Measurements from ENCODE around the gene KIF26B.

The KIF26B gene

GRCh38 chr1:245608271-245608670, 453.5 kb downstream of the KIF26B start:
- no peak for DNase-seq

DNA sequence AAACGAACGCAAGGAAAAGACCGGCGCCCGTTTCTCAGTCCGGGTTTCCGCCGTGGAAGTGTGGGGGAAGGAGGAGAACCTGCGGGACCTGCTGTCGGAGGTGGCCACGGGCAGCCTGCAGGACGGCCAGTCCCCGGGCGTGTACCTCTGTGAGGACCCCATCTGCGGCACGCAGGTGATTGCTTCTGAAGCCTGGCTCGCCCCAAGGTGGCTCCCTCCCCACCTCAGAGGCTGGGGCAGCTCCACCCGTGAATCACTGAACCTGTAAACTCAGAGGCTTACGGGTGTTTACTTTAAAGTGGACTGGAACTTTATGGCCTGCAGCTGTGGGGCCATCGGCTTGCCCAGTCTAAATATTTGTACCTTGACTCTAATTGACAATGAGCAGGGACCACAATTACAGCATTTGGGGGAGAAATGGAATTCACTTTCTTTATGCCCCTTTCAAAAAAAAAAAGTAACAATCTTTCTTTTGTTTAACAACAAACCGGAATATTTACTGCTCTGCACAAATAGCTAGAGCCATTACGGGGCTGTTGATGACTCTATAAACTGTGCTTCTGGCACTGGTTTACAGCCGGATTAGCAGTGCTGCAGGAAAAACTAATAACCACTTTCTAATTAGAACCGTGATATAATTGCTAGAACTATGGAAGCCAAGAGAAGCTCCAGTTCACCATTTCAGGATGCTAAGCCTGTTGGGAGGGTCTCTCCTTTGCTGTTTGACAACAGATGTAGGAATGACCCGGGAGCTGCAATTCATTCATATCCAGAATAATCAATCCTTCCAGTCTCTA, 454.8 kb downstream of the KIF26B start:
- DNase-seq: no peak

GRCh38 chr1:245611251-245611650, 456.5 kb downstream of the KIF26B start:
- no peak for DNase-seq

DNA sequence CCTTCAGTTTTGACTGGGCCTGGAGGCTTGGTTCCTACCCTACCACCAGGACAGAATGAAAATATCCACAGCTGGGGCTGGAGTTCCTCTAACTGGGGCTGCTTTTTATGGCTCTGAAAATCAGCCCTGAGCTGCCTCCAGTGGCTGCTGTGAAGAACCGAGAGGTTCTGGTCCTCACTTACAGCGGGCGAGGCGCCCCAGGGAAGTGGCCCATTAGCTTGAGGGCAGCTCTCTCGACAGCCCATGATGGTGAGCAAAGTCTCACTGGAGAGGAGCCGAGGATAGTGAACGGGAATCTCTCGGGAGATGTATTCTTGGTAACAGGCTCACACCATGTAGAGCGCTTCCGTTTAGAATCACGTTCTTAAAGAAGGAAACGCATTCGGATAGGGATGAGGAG, 459.7 kb downstream of the KIF26B start:
- no peak for DNase-seq

DNA sequence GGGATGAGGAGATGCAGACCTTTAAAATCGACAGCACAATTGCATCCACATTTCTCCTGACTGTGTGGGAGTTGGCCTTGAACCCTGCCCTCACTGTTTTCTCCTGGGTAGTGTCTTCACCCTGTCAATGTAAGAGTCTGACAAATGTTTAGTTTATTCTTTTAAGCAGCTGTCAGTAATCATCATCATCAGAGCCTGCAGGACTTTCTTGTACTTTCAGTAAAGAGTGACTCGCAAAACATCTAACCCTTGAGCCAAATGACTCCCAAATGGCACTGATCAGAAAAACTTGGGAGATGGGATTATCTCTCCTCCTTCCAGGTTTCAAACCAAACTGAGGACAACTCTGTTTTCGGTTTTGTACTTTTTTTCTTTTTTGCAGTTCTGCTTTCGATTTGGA, 460.2 kb downstream of the KIF26B start:
- no peak for DNase-seq

DNA sequence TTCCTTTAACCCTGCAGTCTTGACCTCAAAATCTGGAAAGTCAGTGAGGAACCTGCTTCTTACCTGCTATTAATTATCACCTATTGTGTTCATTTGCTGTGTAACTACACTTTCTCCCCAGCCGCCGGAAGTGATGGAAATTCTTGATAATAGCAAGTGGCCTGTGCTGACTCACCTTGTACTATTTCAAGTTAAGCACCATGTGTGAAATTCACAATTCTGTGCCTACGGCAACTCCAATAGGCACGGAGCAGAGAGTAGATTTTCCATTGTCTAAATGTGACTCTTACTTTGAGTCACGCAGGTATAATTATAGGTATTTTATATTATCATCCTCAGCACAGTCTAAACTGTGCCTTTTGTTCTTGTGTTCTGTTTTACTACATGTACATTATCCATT, 466.8 kb downstream of the KIF26B start:
- no peak for DNase-seq

- no peak for DNase-seq
These were observed 467.7 kb downstream of the KIF26B start for GRCh38 chr1:245622332-245623014.

- DNase-seq: no peak
These were observed 486.6 kb downstream of the KIF26B start for GRCh38 chr1:245641384-245641783.

DNA sequence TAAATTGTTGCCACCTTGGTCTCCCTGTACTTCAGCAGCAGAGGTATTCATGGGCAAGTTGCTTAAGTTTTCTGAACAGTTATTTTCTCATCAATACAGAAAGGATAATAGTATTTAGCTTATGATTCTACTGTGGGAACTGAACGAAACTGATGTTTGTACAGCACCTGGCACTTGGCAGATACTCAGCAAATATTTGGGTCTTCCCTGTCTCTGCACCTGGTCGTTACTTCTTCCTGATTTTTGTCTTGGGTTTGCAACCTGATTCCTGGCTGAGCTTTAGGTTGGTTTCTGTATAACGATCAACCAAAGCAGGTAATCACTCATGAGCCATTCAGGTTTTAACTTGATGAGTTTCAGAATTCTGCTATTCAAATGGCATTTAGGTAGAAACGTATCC, 490.6 kb downstream of the KIF26B start:
- no peak for DNase-seq

- DNase-seq: no peak
These were observed 491.1 kb downstream of the KIF26B start for GRCh38 chr1:245645894-245646293.

- no peak for DNase-seq
These were observed 494.2 kb downstream of the KIF26B start for GRCh38 chr1:245648749-245649522.

- DNase-seq: no peak
These were observed 494.9 kb downstream of the KIF26B start for GRCh38 chr1:245649666-245650065.

DNA sequence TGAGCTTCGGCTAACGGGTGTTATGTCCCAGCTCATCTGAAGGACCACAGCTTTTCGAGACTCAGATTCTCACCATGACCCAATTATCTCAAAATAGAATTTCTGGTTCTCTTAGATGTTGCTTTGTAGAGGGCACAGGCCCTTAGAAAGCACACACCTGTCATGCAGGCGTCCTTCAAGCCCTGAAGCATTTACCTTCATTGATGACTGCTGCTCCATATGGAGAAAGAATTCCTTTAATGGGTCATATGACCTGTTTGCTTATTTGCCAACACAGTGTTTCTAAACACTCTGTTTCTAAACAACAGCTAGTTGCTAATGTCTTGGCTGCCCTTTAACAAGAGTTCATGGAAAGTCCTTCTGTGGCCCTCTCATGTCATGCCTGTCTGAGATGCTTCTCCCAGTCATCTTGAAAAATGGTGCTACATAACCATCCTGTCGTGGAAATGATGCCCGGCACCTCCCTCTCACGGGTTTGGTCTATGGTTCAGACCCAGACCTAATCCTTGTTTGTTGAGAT, 495.7 kb downstream of the KIF26B start:
- DNase-seq: no peak

DNA sequence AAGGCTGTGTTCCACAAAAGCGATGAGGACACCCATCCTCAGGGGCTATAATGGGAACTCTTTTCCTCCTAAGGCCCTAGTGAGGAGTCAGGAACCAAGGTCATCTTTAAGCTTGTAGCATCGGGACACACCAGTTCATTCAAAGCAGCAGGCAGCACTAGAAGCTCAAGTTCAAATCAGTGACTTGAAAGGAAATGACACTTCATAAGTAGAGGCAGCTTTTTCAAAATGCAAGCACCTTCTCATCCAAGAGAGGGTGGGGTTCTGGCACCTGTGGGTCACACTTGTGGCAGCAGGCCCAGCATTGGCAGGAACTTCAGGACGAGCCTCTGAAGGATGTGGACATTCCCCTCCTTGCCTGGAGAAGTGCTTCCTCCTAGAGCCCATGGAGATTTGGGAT, 496.3 kb downstream of the KIF26B start:
- no peak for DNase-seq

DNA sequence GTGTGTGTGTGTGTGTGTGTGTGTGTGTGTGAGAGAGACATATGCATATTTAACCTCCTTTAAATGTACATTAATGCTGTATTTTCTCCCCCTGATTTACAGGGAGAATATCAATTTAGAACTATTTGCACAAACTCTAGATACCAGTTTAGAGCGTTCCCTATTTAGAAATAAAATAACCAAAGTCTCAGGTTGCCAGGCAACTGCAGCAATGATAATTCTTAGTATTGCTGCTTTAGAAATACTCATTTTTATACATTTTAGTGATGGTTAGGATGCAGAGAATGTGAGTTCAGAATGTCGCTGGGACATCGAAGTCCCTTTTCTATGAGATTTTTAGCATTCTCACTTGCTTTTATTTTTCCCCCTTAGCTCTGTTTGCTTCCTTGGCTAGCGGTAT, 497.3 kb downstream of the KIF26B start:
- no peak for DNase-seq

DNA sequence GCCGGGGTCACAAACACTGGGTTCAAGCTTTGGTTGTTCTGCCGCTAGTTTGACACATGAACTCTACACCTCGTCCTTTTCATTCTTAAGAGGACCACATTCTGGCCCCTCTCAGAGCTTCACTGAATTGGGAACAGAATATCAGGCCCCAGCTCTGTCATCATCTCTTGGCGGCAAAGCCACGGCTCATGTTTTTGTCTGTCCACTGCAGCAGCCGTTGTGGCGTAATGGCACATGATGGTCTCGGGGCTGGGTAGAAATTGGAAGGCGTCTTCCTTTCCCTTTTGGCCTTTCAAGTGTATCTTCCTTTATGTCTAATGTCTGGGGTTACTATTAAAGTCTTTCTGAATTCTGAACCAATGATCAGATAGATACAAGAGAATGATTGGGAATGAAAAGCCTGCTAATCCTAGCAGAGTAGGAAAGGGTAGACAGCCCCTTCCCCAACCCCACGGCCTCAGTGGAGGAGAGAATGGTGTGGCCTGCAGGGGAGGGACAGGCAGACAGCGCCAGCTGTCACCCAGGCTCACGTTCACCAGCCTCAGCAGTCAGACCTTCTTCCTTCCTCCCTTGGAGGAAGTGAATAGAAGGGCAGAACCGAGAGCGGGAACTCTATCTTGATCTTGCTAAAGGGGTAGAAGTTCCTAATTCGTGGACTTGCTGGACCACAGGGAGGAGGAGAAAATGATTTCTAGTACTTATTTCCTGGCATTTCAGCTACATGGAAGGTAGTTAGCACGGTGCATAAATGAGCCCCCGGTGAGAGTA, 498.1 kb downstream of the KIF26B start:
- DNase-seq: peak; percentile 44 to 74

DNA sequence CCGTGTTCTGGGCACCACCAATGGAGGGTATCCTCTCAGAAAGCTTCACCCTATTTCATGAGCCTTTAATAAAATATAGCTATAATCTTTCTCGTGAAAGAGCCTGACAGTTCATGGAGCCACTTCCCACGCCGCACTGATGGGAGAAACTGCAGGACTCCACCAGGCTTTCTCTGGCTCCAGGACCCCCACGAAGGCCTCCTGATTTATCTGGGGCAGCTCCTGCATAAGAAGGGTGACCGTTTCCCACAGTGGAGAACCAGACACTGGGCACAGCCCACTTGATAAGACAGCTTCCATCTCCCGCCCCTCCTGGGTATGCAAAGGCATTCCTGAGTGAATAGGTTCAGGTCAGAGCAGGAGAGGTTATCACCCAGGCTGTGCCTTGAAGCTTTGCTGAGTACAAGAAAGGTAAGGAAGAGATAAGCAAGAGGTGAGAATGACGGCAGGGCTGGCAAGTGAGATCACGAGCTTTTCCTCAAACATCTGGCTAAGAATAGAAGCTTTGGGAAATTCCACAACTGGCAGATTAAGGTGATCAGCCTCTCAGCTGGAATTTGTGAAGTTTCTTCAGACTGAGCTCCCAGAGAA, 499.8 kb downstream of the KIF26B start:
- DNase-seq: no peak

- no peak for DNase-seq
These were observed 501.5 kb downstream of the KIF26B start for GRCh38 chr1:245656189-245656717.

DNA sequence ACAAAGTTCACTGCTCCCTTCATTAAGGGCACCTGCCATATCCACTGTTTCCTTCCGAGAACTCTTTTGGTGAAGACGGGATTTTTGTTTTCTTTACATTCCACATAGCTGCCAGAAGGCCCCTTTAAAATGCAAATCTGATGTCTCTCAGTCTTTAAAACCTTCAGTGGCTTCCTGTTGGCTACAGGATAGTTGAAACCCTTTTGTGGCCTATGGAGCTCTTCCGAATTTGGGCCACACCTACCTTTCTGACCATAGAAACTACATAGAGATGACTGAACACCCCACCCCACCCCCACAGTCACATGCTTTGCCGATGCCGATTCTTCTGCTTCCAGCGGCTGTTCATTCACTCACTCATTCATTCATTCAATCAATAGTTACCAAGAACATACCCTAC, 502.6 kb downstream of the KIF26B start:
- DNase-seq: no peak

DNA sequence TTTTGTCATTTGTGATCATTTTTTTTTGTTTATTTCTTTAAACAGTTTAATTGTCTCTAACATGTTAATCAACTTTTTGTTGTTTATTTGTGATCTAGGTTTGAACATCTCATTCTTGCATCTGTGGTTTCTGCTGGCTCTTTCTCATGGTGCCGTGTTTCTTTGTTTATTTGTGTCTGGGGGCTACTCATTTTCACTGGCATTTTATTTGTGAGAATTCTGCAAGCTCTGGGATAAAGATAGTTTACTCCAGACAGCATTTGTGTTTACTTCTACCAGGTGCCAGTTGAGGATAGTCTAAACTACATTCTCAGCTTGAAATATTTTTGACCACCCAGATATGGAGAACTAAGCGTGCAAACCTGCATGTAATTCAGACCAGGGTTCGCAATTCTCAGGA, 508.6 kb downstream of the KIF26B start:
- DNase-seq: no peak

DNA sequence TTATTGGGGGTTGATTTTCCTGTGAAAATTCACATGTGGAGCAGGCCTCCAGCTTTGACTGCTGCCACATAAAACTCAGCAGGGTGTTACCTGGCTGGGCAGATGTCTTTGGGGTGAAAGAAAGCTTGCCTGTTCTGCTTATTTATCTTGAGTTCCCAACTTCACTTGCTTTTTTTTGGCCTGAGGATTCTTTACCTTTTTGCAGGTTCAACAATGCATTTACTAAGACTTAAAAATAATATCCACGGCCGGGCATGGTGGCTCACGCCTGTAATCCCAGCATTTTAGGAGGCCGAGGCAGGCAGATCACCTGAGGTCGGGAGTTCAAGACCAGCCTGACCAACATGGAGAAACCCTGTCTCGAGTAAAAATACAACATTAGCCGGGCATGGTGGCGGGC, 509.1 kb downstream of the KIF26B start:
- no peak for DNase-seq

DNA sequence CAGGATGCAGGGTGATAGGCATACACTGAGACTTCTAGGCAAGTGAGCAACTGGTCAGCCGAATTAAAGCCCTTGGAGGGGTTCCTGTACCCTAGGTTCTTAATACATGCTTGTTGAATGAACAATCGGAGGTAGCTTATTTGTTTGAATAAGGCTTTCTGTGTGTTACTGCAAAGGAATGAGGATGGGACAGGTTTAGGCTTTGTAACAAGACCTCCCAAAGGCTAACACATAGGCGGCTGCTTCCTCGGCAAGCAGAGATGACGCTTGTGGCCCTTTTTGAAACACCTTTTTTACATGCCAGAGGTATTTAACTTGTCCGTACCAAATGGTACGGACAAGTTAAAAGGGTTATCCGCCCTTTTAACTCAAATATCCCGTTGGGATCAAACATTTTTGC, 511.6 kb downstream of the KIF26B start:
- DNase-seq: no peak
